Effector memory CD4-positive, alpha-beta T cell (primary cell): Measurements from ENCODE around the gene TTC22.

Experiments used
- DNase-seq, 3 donors: peaks; one replicate each; pipeline ENCODE4 v3.0.0-alpha.2; 2020
- H3K27ac ChIP-seq: 2 replicates; pipeline ENCODE4 v1.7.0; 2013; ENCODE audit warnings: mild to moderate bottlenecking, low read length, moderate library complexity; ENCODE audit not compliant: insufficient read depth, poor library complexity, severe bottlenecking
- H3K27me3 ChIP-seq: replicated peaks from 2 replicates; pipeline ENCODE4 v1.7.0; 2013; ENCODE audit warnings: mild to moderate bottlenecking, low read length; ENCODE audit not compliant: insufficient read depth, control insufficient read depth, poor library complexity, severe bottlenecking
- H3K36me3 ChIP-seq: 2 replicates; pipeline ENCODE4 v1.7.0; 2013; ENCODE audit warnings: mild to moderate bottlenecking, low read length, moderate library complexity; ENCODE audit not compliant: control insufficient read depth, insufficient read depth
- H3K4me1 ChIP-seq: 2 replicates; pipeline ENCODE4 v1.7.0; 2013; ENCODE audit warnings: low read length, mild to moderate bottlenecking; ENCODE audit not compliant: control insufficient read depth, insufficient read depth, poor library complexity, severe bottlenecking
- H3K4me3 ChIP-seq: 2 replicates; pipeline ENCODE4 v1.7.0; 2013; ENCODE audit warnings: low read length, low read depth, mild to moderate bottlenecking; ENCODE audit not compliant: insufficient read depth, poor library complexity, severe bottlenecking
- H3K9me3 ChIP-seq: 2 replicates; pipeline ENCODE4 v1.7.0; 2013; ENCODE audit warnings: mild to moderate bottlenecking, low read length, moderate library complexity; ENCODE audit not compliant: control insufficient read depth

The TTC22 gene

DNA sequence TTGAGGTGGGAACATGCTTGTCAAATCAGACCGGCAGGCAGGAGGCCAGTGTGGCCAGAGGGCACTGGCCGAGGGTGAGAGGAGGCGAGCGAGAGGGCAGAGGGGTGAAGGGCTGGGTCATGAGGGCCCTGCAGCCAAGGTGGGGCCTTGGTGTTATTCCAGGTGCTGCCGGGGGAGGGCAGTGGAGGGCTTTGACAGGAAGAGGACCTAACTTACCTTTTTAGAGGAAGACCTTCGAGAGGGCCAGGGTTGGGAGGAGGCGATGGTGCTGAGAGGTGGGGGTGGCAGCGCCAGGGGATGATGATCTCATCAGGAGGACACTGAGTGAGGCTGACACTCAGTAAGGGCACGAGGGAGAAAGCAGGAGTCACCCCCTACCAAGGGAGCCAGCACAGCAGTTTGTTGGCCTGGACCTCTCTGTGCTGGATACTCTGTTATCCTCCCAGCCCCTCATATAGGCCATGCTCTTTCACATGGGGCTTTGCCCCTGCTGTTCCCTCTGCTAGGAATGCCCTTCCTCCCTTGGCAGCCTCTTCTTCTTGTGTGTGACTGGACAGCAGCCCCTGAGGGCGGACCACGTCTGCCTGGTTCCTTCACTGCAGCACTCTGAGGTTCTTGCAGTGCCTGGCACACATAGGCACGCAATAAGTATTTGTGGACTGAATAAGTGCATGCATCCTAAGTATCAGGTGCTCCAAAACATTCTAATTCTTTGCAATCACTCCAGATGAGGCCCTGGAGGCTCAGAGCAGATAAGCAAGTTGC lies 7.5 kb upstream of the TTC22 start:
- Histone ChIP-seq H3K4me1 (peaks cover 3% of the 10 kb centered on the region), H3K27me3 (no peaks in the 10 kb centered on the region), H3K4me3 (no peak overlapping the region), H3K36me3 (no peaks in the 10 kb centered on the region), H3K9me3 (no peaks in the 10 kb centered on the region), H3K27ac (no peak overlapping the region)
- DNase-seq, result no peak

DNA sequence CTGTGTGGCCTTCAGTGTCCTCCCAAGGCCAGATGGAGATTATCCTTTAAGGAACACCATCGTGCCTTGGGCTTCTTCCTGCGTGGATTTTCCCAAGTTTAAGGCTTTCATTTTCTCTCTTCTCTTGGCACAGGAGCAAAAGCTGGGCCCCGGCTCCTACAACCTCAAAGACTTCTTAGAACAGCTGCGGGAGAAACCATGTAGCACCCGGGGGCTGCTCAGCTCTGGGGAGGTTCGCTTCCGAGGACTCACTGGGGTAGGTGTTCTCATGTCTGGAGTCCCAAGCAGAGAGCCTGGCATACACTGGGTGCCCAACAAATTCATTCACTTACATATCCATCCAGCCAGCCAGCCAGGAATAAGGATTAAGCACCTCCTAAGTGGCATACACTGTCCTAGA lies 6.6 kb upstream of the TTC22 start:
- Histone ChIP-seq H3K4me1 (peaks cover 3% of the 10 kb centered on the region), H3K27me3 (no peaks in the 10 kb centered on the region), H3K27ac (no peak overlapping the region), H3K36me3 (no peaks in the 10 kb centered on the region), H3K9me3 (no peaks in the 10 kb centered on the region), H3K4me3 (no peak overlapping the region)
- no peak for DNase-seq

DNA sequence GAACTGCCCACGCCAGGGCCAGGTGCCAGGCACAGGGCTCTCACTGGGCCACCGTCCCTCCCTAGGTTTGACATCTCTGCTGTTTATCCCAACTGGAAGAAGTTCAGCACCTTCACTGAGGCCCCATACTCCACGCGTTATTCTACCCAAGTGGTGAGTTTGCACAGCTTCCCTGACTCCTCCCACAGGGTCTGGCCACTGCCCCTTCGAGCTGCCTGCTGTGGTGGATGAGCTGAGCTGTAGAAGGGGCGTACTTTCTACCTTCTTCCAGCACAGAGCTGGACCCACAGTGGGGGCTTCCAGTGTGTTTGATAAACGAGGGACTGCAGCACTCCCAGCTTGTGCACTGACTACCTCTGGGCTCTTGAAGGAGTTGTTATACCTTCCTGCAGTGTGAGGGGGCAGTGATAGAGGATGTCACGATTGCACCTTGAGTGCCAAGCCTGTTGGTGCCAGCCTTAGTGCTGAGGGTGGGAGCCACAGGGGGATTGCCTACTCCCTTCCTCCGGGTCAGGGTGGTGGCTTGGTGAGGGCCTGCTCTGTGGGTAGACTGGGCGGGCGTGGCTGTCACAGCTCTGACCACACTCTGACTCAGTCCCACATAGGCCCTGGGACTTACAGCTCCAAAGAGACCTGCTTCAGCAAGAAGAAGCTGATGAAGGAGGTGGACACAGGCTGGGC lies 5.9 kb upstream of the TTC22 start:
- Histone ChIP-seq H3K27ac (no peak overlapping the region), H3K4me1 (peaks cover 3% of the 10 kb centered on the region), H3K27me3 (no peaks in the 10 kb centered on the region), H3K4me3 (no peak overlapping the region), H3K36me3 (no peaks in the 10 kb centered on the region), H3K9me3 (no peaks in the 10 kb centered on the region)
- peak in 1 of 3 donors; percentile 18 for DNase-seq

DNA sequence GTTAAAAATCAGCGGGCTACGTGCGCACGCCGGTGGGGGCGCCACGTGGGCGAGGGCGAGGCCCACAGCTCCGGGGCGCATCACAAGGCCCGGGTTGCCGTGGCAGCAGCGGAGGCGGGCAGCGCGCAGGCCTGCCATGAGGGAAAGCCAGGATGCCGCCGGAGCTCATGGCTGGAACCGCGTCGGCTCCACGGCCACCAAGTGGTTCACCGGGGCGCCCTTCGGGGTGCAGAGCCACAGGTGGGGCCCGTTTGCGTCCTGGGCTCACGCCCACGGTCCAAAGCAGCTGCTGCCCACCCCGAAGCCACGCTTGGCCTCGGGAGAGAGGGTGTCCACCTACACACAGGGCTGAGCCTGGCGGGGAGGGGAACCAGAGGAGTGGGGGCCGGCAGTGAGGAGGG lies 4.9 kb upstream of the TTC22 start:
- Histone ChIP-seq H3K4me1 (peaks cover 9% of the 10 kb centered on the region), H3K27ac (no peak overlapping the region), H3K36me3 (no peaks in the 10 kb centered on the region), H3K9me3 (no peaks in the 10 kb centered on the region), H3K4me3 (no peak overlapping the region), H3K27me3 (no peaks in the 10 kb centered on the region)
- DNase-seq, result no peak

DNA sequence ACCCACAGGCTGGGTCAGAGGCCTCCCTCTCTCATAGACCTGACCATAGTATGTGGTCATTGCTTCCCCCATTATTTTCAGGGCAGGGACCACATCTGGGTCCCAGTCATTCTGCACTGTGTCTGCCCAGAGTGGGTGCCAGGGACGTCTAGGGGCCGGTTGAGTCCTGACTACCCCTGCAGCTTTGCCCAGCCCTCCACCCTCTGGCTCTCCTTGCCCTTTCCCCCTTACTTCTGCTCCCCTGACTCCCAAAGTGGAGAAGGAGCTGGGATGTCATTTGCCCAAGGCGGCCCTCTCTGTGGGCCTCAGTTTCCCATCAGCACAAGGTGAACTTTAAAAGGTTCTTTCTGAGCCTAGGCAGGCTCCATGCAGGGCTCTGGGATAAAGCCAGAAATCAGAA lies 4.3 kb upstream of the TTC22 start:
- Histone ChIP-seq H3K27ac (no peak overlapping the region), H3K4me3 (no peak overlapping the region), H3K36me3 (no peaks in the 10 kb centered on the region), H3K9me3 (no peaks in the 10 kb centered on the region), H3K27me3 (no peaks in the 10 kb centered on the region), H3K4me1 (peaks cover 12% of the 10 kb centered on the region)
- DNase-seq, result no peak

DNA sequence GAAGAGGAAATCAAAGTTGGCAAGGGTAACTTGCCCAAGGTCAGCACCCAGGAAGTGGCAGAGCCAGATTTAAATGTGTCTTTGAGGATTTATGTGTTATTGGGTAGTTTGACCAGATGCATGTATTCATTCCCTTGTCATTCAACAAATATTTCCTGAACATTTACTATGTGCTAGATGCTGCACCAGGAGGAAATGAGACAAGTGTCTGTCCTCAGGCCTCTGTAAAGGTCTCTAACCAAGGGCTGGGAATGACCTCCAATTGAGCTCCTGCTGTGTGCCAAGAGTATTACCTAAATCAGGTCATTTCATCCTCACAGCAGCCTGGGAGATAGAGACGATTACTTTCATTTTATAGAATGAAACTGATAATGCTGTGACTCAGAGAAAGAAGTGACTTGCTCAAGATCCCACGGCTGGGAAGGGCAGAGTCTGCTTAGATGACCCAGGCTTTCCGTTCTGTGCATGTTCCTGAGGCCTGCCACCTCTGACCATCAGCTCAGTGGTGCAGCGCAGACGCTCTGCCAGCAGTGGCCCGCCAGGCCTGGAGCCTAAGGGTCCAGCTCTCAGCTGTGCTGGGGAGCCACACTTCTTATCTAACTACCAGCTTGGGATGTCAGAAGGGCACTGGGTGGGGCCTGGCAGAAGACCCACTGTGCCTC lies 3.5 kb upstream of the TTC22 start:
- H3K4me1 ChIP-seq, result peaks cover 21% of the 10 kb centered on the region
- no peaks in the 10 kb centered on the region for H3K27me3 ChIP-seq
- no peaks in the 10 kb centered on the region for H3K9me3 ChIP-seq
- DNase-seq, result no peak
- H3K4me3 ChIP-seq, result no peak overlapping the region
- H3K36me3 ChIP-seq, result no peaks in the 10 kb centered on the region
- H3K27ac ChIP-seq, result no peak overlapping the region

DNA sequence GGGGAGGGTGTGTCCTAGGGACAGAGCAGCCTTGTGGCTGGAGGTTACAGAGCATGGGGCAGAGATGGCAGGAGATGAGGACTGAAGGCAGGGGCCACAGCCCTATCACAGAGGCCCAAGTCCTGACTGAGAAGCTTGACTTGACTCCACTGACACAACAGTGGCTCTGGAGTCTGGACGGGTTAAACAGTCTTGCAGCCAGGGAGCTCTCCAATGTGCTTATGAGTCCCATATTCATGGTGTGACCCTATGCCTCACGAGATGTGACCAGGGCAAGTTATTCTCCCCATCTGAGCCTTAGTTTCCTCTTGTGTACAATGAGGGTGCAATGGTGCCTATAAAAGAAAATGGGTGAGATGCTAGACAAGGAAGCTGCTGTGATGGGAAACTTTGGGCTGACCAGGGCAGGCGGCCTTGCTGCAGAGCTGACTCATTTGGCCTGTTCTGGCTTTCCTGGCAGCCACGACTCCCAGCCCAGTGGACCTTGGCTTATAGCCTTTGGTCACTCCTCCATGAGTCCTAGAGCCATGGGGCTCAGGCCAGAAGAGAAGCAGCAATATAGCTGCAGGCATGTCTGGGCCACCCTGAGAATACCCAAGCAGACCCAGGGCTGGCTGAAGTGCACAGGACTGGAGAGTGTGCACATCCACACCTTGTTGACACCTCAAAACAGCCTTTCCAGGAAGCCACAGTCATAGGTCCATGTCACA lies 2.8 kb upstream of the TTC22 start:
- Histone ChIP-seq H3K4me3 (no peak overlapping the region), H3K27me3 (no peaks in the 10 kb centered on the region), H3K36me3 (no peaks in the 10 kb centered on the region), H3K27ac (no peak overlapping the region), H3K9me3 (no peaks in the 10 kb centered on the region), H3K4me1 (peaks cover 28% of the 10 kb centered on the region)
- no peak for DNase-seq

DNA sequence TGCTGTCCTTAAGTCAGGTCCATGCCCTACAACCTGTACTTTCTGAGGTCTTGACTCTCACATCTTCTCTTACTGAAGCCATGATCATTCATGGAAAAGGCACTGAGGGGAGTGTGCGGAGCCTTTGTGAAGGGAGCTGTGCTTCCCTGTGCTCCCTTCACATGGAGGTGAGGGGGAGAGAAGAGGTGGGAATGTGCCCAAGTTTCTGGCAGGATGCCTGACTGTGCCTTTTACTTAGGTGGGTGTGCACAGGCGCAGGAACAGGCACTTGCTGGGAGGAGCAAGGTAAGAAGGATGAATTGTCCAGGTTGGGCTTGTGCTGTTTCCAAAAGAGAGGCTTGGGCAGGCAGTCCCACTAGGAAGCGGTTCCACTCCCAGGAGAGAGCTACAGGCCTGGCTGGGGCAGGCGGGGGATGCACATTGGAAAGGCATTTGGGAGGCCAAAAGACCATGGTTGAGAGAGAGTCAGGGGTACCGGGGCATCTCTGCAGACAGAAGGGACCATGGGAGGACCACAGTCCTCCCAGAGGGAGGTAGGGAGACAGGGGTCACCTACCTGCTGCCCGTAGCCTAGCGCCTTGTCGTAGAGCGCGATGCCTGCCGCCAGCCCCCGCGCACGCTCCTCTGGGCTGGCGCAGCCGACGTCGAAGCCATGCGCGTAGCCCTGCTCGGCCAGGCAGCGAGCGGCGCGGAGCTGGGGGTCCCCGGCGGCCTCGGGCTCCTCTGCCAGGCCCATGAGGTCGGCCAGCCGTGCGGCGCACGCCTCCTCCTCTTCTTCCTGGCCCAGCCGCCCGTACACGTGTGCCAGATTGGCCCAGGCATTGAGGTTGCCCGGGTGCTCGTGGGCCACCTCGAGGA lies 853 bp downstream of the TTC22 start:
- Histone ChIP-seq H3K4me3 (peak overlapping the region; percentile 92), H3K27me3 (no peaks in the 10 kb centered on the region), H3K4me1 (peaks cover 38% of the 10 kb centered on the region), H3K36me3 (peaks cover 11% of the 10 kb centered on the region), H3K27ac (peak overlapping the region; percentile 69), H3K9me3 (no peaks in the 10 kb centered on the region)
- DNase-seq, result no peak
